Spleen (tissue), 11 donors: ENCODE measurements around the gene ARL2BP. TPM values are rescaled to one million over a fixed set of nuclear protein-coding genes. Genes with fewer than 3 reads are reported as not detected.

Source experiments
- DNase-seq: peaks from one replicate; pipeline ENCODE4 v3.0.0-alpha.2; 2020
- H3K27ac ChIP-seq, 8 donors: fragments of 200-600 bp; sonication (generic) in 7 of 8; 1 replicate in 4 of 8; 2 replicates in 4 of 8; pipeline versions ENCODE4 v1.5.0 to v1.8.0; 2016 to 2021; ENCODE audit warnings: inconsistent platforms in 4 of 8, mild to moderate bottlenecking in 4 of 8, moderate library complexity in 1 of 8
- H3K27me3 ChIP-seq, 7 donors: fragments of 200-600 bp; sonication (generic) in 6 of 7; replicated peaks in 1 of 7; 1 replicate in 4 of 7; 2 replicates in 3 of 7; pipeline versions ENCODE4 v1.5.0 to v1.8.0; 2016 to 2021; ENCODE audit warnings: inconsistent platforms in 3 of 7, mild to moderate bottlenecking in 1 of 7
- H3K36me3 ChIP-seq, 6 donors: fragments of 200-600 bp; sonication (generic) in 5 of 6; 1 replicate in 4 of 6; 2 replicates in 2 of 6; pipeline versions ENCODE4 v1.5.0 to v1.8.0; 2016 to 2021; ENCODE audit warnings: inconsistent platforms in 2 of 6
- H3K4me1 ChIP-seq, 6 donors: fragments of 200-600 bp; sonication (generic) in 5 of 6; 1 replicate in 3 of 6; 2 replicates in 3 of 6; pipeline versions ENCODE4 v1.5.0 to v1.8.0; 2016 to 2021; ENCODE audit warnings: inconsistent platforms in 3 of 6
- H3K4me3 ChIP-seq, 8 donors: fragments of 200-600 bp; sonication (generic) in 7 of 8; 1 replicate in 4 of 8; 2 replicates in 4 of 8; pipeline versions ENCODE4 v1.5.0 to v1.8.0; 2016 to 2021; ENCODE audit warnings: inconsistent platforms in 4 of 8, mild to moderate bottlenecking in 4 of 8, moderate library complexity in 2 of 8
- H3K9me3 ChIP-seq, 8 donors: fragments of 200-600 bp; sonication (generic) in 7 of 8; 1 replicate in 4 of 8; 2 replicates in 4 of 8; pipeline versions ENCODE4 v1.5.0 to v1.8.0; 2016 to 2021; ENCODE audit warnings: inconsistent platforms in 4 of 8
- CTCF ChIP-seq, 11 experiments: fragments of 200-600 bp in 7 of 11; fragments of 450-650 bp in 4 of 11; sonication (generic) in 4 of 11; IDR thresholded peaks in 8 of 11; conservative IDR thresholded peaks in 3 of 11; 1 replicate in 7 of 11; 2 replicates in 4 of 11; pipeline versions ENCODE4 v1.4.0 to v1.8.0; 2016 to 2021; ENCODE audit warnings: antibody characterized with exemption in 11 of 11, inconsistent platforms in 4 of 11, mild to moderate bottlenecking in 1 of 11
- POLR2A ChIP-seq, 3 donors: fragments of 450-650 bp; IDR thresholded peaks; one replicate each; pipeline ENCODE4 v1.5.1; 2017; ENCODE audit warnings: antibody characterized with exemption in 3 of 3, mild to moderate bottlenecking in 1 of 3
- POLR2AphosphoS5 ChIP-seq, 3 donors: sonication (generic); formaldehyde crosslinking; IDR thresholded peaks; one replicate each; pipeline ENCODE4 v1.5.1; 2017; ENCODE audit warnings: antibody characterized with exemption in 3 of 3
- WGBS, 5 donors: extraction: QIAGEN DNeasy Blood & Tissue Kit in 3 of 5; methylation state at CpG; one replicate each; pipeline versions ENCODE4 v1.1.5 to v1.1.7; 2013 to 2018; 5-methylcytosine and 5-hydroxymethylcytosine counted together
- intact Hi-C: fragments of 100-400 bp; cut with DNase I; formaldehyde crosslinking; loops from one replicate; pipeline ENCODE4 v1.15.0; 2023; ENCODE audit warnings: low total_unique reads
- polyA plus RNA-seq, 3 donors: library from polyadenylated mRNA; stranded (reverse); fragments of 200-250 nt; gene quantifications; one replicate each; pipeline ENCODE4 v1.2.1, GENCODE V29; 2013
- total RNA-seq, 7 donors: library from RNA; depleted of rRNA in 3 of 7; stranded (reverse); fragments of >200 nt in 3 of 7; fragmentation: NEBNext Ultra II Directional in 4 of 7; extraction: Animal tissue kit (Norgen Biotek cat#: 25700) in 4 of 7; gene quantifications; one replicate each; pipeline versions ENCODE4 v1.1.0 to v1.2.1, GENCODE V29; 2016 to 2021
- donor health status: healthy with polysubstance abuse.
- donor health status: DM: no; HTN: no; CAD: no; lungs with moderate emphysema.
- donor health status: DM: no; HTN: no; CAD: no.
- donor health status: Bipolar disorder and iron deficiency.
- donor health status: healthy.
- donor health status: DM: no; HTN: no; CAD: no.
- donor health status: DM: yes; HTN: yes; CAD: no.

The ARL2BP gene
- total and polyA plus RNA-seq, 10 donors: 30.1 to 84.6 (median 61.1) TPM

- Histone ChIP-seq H3K4me1 (peaks cover 0 to 19% (median 2%) of the 10 kb centered on the region in 6 donors), H3K4me3 (no peak overlapping the region), H3K9me3 (no peaks in the 10 kb centered on the region), H3K27me3 (no peaks in the 10 kb centered on the region), H3K27ac (peak overlapping the region in 7 of 8 donors; percentile 15 to 79 (median 51)), H3K36me3 (peaks cover 0 to 100% (median 59%) of the 10 kb centered on the region in 6 donors)
- WGBS, 5 donors: 68 to 73% (median 70%) methylated on average over 8 of the region's 8 CpGs
- intact Hi-C loops: no loop called here
- TF ChIP-seq POLR2A (IDR thresholded peaks at IDR 0.05) (no peak), POLR2AphosphoS5 (IDR thresholded peaks at IDR 0.05) (no peak), CTCF (IDR thresholded peaks at IDR 0.05 in 8 of 11, conservative IDR thresholded peaks at IDR 0.05 in 3 of 11) (no peak)
- DNase-seq: no peak
These were observed 9.7 kb upstream of the ARL2BP start for GRCh38 chr16:57235128-57236021.

- TF ChIP-seq POLR2A (IDR thresholded peaks at IDR 0.05) (no peak), CTCF (IDR thresholded peaks at IDR 0.05 in 8 of 11, conservative IDR thresholded peaks at IDR 0.05 in 3 of 11) (no peak), POLR2AphosphoS5 (IDR thresholded peaks at IDR 0.05) (no peak)
- H3K27ac ChIP-seq: peak overlapping the region in 4 of 8 donors; percentile 34 to 79 (median 52)
- H3K9me3 ChIP-seq: no peaks in the 10 kb centered on the region
- peaks cover 0 to 97% (median 54%) of the 10 kb centered on the region in 6 donors for H3K36me3 ChIP-seq
- no peaks in the 10 kb centered on the region for H3K27me3 ChIP-seq
- DNase-seq: no peak
- intact Hi-C loops: no loop called here
- H3K4me1 ChIP-seq: peaks cover under 1 to 25% (median 7%) of the 10 kb centered on the region in 6 donors
- no peak overlapping the region for H3K4me3 ChIP-seq
These were observed 9.1 kb upstream of the ARL2BP start for GRCh38 chr16:57236022-57236350.

GRCh38 chr16:57238682-57239081 is 6.4 kb upstream of the ARL2BP start:
- Histone ChIP-seq H3K4me1 (peaks cover 5 to 31% (median 13%) of the 10 kb centered on the region in 6 donors), H3K4me3 (no peak overlapping the region), H3K27ac (no peak overlapping the region), H3K27me3 (no peaks in the 10 kb centered on the region), H3K9me3 (no peaks in the 10 kb centered on the region), H3K36me3 (peaks cover 0 to 70% (median 29%) of the 10 kb centered on the region in 6 donors)
- no peak for DNase-seq
- WGBS, 5 donors: 78 to 90% (median 79%) methylated on average over 2 of the region's 2 CpGs
- TF ChIP-seq POLR2AphosphoS5 (IDR thresholded peaks at IDR 0.05) (no peak), CTCF (IDR thresholded peaks at IDR 0.05 in 8 of 11, conservative IDR thresholded peaks at IDR 0.05 in 3 of 11) (no peak), POLR2A (IDR thresholded peaks at IDR 0.05) (no peak)
- intact Hi-C loops: no loop called here

DNA sequence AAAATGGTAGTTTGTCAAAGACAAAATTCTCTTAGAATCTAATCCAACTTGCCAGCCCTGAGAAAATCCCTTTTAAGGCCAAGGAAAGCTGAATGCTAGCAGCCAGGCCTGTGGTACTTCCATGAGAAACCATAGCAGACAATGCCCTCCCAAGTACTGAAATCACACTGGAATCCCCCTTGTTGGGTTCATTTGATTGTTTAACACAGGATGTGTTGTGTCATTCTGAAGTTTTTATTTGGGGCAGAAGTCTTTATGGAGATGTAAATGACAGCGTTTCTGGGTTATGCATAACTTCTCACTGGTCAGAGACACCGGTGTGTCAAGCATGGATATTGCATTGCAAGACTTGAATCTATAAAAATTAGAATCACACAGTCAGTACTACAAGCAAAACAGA is 6.0 kb upstream of the ARL2BP start:
- Histone ChIP-seq H3K4me1 (peaks cover 5 to 36% (median 14%) of the 10 kb centered on the region in 6 donors), H3K9me3 (no peaks in the 10 kb centered on the region), H3K4me3 (no peak overlapping the region), H3K27ac (no peak overlapping the region), H3K27me3 (no peaks in the 10 kb centered on the region), H3K36me3 (peaks cover 0 to 66% (median 26%) of the 10 kb centered on the region in 6 donors)
- WGBS, 5 donors: 44 to 74% (median 54%) methylated on average over 2 of the region's 2 CpGs
- intact Hi-C loops: no loop called here
- TF ChIP-seq CTCF (IDR thresholded peaks at IDR 0.05 in 8 of 11, conservative IDR thresholded peaks at IDR 0.05 in 3 of 11): no peak
- no peak for TF ChIP-seq POLR2AphosphoS5 (IDR thresholded peaks at IDR 0.05)
- no peak for TF ChIP-seq POLR2A (IDR thresholded peaks at IDR 0.05)
- no peak for DNase-seq
